Adipocyte (in vitro differentiated cells): Measurements from ENCODE around the gene ZNF19.

ENCODE experiments used
- DNase-seq: peaks from one replicate; pipeline ENCODE4 v3.0.0-alpha.2; 2015; ENCODE audit warnings: low read depth
- H3K27me3 ChIP-seq: replicated peaks from 2 replicates; pipeline ENCODE4 v1.7.0; 2013; ENCODE audit warnings: mild to moderate bottlenecking, low read length, moderate library complexity; ENCODE audit not compliant: control insufficient read depth, insufficient read depth
- H3K36me3 ChIP-seq: 2 replicates; pipeline ENCODE4 v1.7.0; 2013; ENCODE audit warnings: low read length, mild to moderate bottlenecking, moderate library complexity; ENCODE audit not compliant: control insufficient read depth, insufficient read depth, severe bottlenecking
- H3K4me1 ChIP-seq: 2 replicates; pipeline ENCODE4 v1.7.0; 2013; ENCODE audit warnings: mild to moderate bottlenecking, low read length, moderate library complexity; ENCODE audit not compliant: control insufficient read depth, insufficient read depth
- H3K4me3 ChIP-seq: 2 replicates; pipeline ENCODE4 v1.7.0; 2013; ENCODE audit warnings: mild to moderate bottlenecking, low read length, moderate library complexity
- H3K9ac ChIP-seq: 2 replicates; pipeline ENCODE4 v1.7.0; 2013; ENCODE audit warnings: mild to moderate bottlenecking, low read length, moderate library complexity
- H3K9me3 ChIP-seq: 2 replicates; pipeline ENCODE4 v1.7.0; 2013; ENCODE audit warnings: mild to moderate bottlenecking, low read length, moderate library complexity; ENCODE audit not compliant: control insufficient read depth

ZNF19 gene

DNA sequence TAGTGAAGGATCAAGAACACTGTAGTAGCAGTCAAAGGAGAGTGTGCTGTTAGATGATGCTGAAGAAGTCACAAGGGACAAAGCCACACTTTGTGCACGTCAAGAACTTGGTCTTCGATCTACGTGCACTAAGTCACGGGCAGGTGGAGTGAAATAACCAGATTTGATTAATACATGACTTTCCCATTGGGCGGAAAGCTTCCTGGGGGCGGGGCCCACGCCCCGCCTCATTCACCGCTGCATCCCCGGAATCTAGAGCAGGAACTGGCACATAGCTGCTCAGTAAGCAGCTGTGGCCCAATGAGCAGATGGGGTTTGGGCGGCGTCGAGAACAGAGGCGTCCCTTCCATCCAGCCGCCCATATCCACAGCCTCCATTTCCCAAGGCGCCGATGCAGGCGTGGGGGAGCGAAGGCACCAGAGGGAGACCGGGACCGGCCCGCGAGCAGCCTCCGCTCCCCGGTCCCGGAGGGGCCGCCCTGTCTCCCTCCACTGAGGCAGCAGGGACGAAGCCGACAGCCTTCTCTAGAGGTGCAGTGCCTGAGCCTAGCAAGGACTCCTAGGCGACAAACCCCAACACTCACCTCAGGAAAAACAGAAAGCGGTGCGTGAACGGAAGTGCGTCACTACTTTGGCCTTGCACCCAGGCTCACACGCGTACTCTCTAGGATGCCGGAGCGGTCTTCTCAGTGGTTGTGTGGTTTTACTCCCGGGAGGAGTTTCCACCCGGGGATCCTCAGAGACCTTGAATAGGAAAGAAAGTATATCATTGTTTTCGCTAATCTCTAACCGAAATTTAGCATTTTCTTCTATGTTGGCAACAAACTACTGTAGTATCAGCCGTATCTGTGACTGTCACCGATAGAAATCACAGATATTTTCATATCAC is 4.9 kb downstream of the ZNF19 start:
- peaks cover 14% of the 10 kb centered on the region for H3K36me3 ChIP-seq
- H3K9me3 ChIP-seq: no peaks in the 10 kb centered on the region
- H3K9ac ChIP-seq: peak overlapping the region; percentile 87
- peak; percentile 96 for DNase-seq
- peak overlapping the region; percentile 94 for H3K4me3 ChIP-seq
- no peaks in the 10 kb centered on the region for H3K27me3 ChIP-seq
- peaks cover 6% of the 10 kb centered on the region for H3K4me1 ChIP-seq

DNA sequence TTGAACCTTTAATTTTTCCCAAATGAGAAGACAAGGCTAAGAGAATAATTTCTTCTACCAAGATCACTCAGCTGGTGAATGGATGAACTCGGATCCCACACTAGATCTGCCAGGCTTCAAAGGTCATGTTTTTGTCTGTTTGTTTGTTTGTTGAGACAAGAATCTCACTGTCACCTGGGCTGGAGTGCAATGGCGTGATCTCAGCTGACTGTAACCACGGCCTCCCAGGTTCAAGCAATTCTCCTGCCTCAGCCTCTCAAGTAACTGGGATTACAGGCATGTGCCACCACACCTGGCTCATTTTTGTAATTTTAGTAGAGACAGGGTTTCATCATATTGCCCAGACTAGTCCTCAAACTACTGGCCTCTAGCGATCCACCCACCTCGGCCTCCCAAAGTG is 6.6 kb downstream of the ZNF19 start:
- Histone ChIP-seq H3K27me3 (no peaks in the 10 kb centered on the region), H3K4me3 (no peak overlapping the region), H3K4me1 (peaks cover 6% of the 10 kb centered on the region), H3K9ac (no peak overlapping the region), H3K36me3 (peaks cover 25% of the 10 kb centered on the region), H3K9me3 (no peaks in the 10 kb centered on the region)
- DNase-seq: no peak

DNA sequence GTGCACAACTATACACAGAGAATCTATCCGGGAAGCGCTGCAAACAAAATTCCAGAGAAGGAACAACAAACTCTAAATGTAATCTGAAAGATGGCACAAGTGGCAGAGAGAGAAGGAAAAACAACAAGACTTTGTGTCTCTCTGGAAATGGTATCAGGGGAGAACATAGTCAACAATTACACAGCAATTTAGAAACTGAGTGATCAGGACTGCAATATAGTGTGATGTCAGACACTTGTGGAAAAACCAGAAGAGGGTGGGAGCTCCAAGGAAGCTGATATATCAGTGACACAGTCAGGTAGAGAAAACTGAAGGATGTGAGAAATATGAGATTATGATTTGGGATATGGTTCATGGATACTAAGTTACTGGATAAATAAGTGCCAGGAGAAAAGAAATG is 8.2 kb downstream of the ZNF19 start:
- DNase-seq: no peak
- Histone ChIP-seq H3K36me3 (peaks cover 41% of the 10 kb centered on the region), H3K9ac (no peak overlapping the region)

DNA sequence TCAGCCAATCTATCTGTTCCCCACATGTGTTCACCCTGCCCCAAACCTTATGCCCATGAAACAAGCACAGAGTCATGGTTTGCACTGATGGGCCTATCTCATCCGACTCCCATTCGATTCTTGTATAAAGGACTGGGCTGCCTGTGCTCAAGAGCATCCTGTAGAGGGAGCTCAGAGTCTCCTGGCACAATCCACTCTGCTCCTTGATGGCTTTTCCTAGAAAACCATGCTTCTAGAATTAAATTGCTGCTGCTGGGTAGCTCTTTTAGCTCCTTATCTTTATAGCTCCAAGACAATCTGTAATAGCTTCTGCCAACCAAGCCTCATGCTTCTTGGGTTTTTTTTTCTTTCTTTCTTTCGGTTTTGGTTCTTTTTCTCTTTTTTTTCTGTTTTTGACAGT is 9.7 kb downstream of the ZNF19 start:
- DNase-seq: peak; percentile 4
- Histone ChIP-seq H3K4me3 (no peak overlapping the region), H3K36me3 (peaks cover 47% of the 10 kb centered on the region), H3K9ac (no peak overlapping the region), H3K4me1 (peaks cover 15% of the 10 kb centered on the region), H3K27me3 (no peaks in the 10 kb centered on the region), H3K9me3 (no peaks in the 10 kb centered on the region)

More for the DNA sequence above, 8.2 kb downstream of the ZNF19 start:
- peaks cover 6% of the 10 kb centered on the region for H3K4me1 ChIP-seq
- no peaks in the 10 kb centered on the region for H3K9me3 ChIP-seq
- H3K4me3 ChIP-seq: no peak overlapping the region
- no peaks in the 10 kb centered on the region for H3K27me3 ChIP-seq

DNA sequence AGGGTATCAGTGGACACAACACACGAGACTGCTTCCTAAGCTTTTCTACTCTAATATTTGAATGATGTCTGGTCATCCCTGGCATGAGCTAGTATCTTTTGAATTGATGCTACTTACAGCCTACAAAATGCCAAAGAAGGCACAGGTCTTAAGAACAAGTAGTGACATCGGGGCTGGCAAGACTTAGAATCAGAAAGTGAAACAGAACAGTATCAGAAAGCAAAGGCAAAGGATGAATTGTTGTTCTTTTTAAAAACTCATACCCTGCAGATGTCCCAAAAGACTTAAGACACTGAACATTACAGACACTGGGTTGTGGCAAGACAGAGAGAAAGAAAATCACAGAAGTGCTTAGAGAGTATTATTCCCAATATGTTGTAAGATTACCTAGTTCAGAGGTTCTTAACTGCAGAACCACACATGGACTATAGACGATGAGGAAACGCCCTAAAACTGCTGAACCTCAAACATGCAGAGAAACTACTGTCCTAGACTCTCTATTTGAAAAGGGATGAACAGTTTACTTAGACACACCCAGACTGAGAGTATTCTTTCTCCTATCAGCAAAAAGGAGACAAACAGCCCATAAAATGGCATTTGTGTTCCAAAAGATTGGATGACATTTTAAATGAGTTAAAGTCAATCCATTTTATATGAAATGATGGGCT is 12.5 kb downstream of the ZNF19 start:
- no peak for DNase-seq

DNA sequence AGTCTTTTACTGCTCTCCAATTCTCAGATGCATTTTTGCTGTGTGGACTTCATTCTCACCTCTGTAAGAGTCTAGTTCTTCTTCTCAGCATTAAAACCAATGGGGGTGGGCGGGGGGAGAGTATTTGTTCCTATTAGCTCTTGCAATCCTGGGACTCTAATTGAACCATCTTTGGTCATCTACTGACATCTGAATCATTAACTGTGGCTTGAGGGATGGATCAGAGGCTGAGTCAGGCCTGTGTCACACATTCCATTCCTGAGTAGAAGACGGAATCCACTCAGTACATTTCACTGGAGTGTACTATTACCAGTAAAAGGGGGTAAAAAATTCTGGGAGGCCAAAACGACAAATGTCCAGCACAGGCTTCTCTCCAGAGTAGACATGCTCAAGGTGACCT is 14.3 kb downstream of the ZNF19 start:
- H3K4me1 ChIP-seq: peaks cover 16% of the 10 kb centered on the region
- H3K36me3 ChIP-seq: peaks cover 33% of the 10 kb centered on the region
- peak; percentile 67 for DNase-seq
- no peaks in the 10 kb centered on the region for H3K27me3 ChIP-seq
- H3K9me3 ChIP-seq: no peaks in the 10 kb centered on the region
- H3K4me3 ChIP-seq: no peak overlapping the region
- no peak overlapping the region for H3K9ac ChIP-seq

More for the DNA sequence above, 12.5 kb downstream of the ZNF19 start:
- H3K27me3 ChIP-seq: no peaks in the 10 kb centered on the region
- H3K4me1 ChIP-seq: peaks cover 16% of the 10 kb centered on the region
- H3K4me3 ChIP-seq: no peak overlapping the region
- no peaks in the 10 kb centered on the region for H3K9me3 ChIP-seq
- peaks cover 43% of the 10 kb centered on the region for H3K36me3 ChIP-seq
- no peak overlapping the region for H3K9ac ChIP-seq

DNA sequence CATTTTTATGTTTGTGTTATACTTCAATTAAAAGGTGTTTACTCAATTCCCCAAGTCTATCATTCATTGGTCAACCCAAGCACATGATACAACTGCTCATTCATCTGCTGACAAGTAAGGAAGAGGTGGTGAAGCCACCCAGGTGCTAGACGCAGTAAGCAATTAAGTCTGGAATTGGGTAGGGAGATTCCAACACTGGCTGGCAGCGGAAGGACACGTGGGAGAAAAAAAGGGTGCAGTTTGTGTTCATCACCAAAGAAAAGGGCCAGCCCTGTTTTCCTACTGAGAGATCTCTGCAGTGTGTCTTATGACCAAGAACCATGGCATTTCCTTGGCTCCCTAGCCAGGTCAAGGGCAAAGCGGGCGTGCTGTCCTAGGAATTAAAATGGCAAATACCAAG is 15.2 kb downstream of the ZNF19 start:
- Histone ChIP-seq H3K4me1 (peaks cover 16% of the 10 kb centered on the region), H3K9ac (no peak overlapping the region), H3K27me3 (no peaks in the 10 kb centered on the region), H3K9me3 (no peaks in the 10 kb centered on the region), H3K36me3 (peaks cover 33% of the 10 kb centered on the region), H3K4me3 (no peak overlapping the region)
- no peak for DNase-seq

DNA sequence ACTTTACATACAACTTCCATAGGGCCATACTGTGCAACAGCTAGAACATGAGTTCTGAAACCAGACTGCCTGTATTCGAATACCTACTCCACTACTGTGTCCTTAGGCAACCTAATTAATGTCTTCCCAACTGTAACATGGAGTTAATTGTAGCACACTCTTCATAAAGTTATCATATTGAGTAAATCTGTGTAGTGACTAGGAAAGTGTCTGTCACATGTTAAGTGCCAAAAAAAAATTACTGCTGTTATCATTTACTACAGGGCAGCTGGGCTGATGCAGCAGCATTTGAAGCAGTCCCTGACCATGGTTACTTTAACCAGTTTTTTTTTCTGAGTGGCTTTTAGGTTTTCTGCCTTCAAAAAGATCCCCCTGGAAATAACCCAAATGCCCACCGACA is 16.2 kb downstream of the ZNF19 start:
- DNase-seq: no peak
- Histone ChIP-seq H3K9me3 (no peaks in the 10 kb centered on the region), H3K4me1 (peaks cover 16% of the 10 kb centered on the region), H3K9ac (no peak overlapping the region), H3K36me3 (peaks cover 25% of the 10 kb centered on the region), H3K27me3 (no peaks in the 10 kb centered on the region), H3K4me3 (no peak overlapping the region)

DNA sequence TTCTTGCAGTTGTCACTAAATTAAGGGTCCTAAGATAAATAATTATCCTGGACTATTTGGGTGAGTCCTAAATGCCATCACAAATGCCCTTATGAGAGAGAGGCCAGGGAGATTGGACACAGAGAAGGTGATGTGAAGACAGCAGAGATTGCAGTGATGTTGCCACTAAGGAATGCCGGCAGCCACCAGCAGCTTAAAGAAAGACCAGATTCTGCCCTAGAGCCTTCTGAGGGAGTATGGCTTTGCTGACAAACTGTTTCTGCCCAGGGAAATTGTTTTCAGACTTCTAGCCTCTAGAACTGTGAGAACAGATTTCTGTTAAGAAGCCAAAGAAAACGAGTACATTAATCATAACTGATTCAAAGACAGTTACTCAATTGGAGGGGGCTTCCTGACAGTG is 17.1 kb downstream of the ZNF19 start:
- Histone ChIP-seq H3K27me3 (no peaks in the 10 kb centered on the region), H3K4me3 (no peak overlapping the region), H3K4me1 (peaks cover 16% of the 10 kb centered on the region), H3K36me3 (peaks cover 17% of the 10 kb centered on the region), H3K9ac (no peak overlapping the region), H3K9me3 (no peaks in the 10 kb centered on the region)
- DNase-seq: peak; percentile 23

DNA sequence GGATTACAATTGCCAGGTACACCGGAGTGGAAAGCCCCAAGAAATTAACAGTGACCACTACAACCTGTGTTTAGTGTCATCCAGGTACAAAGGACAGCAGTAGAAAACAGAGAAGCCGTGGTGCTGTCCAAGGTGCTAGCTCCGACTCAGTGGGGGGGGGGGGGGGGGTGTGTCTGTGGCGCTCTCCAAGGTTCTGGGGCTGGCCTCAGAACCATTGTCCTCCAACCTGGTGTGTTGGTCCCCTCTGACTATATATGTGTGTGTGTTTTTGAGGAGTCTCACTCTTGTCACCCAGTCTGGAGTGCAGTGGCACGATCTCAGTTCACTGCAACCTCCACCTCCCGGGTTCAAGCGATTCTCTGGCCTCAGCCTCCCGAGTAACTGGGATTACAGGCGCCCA is 21.3 kb downstream of the ZNF19 start:
- H3K4me1 ChIP-seq: peaks cover under 1% of the 10 kb centered on the region
- H3K36me3 ChIP-seq: no peaks in the 10 kb centered on the region
- DNase-seq: peak; percentile 45
- H3K9me3 ChIP-seq: no peaks in the 10 kb centered on the region
- no peaks in the 10 kb centered on the region for H3K27me3 ChIP-seq
- H3K4me3 ChIP-seq: no peak overlapping the region
- no peak overlapping the region for H3K9ac ChIP-seq

DNA sequence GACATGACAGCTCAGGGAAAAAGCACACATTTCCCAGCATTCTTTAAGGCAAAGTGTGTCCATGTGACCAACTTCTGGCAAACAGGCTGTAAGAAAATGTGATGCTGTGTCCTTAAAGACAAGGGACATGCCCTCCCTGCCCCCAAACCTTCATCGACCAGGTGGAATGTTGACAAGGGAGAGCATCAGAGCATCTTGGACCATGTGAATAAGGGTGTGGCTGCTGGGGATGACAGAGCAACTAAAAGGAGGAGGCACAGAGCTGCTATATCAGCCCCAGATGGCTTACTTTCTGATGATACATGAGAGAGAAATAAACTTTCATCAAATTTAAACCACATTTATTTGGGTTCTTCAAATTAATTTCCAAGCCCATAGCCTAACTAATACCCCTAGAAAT is 24.9 kb downstream of the ZNF19 start:
- no peak for DNase-seq
- no peaks in the 10 kb centered on the region for H3K27me3 ChIP-seq
- no peaks in the 10 kb centered on the region for H3K9me3 ChIP-seq
- no peak overlapping the region for H3K4me3 ChIP-seq
- H3K9ac ChIP-seq: no peak overlapping the region
- peaks cover 18% of the 10 kb centered on the region for H3K4me1 ChIP-seq
- no peaks in the 10 kb centered on the region for H3K36me3 ChIP-seq
